Mesothelial cell of epicardium (in vitro differentiated cells): ENCODE data around the gene ZDHHC19. TPM values are rescaled to one million over a fixed set of nuclear protein-coding genes. Genes with fewer than 3 reads are reported as not detected.

Experiments
- DNase-seq, 2 experiments: peaks; one replicate each; pipeline ENCODE4 v3.0.0; 2021; ENCODE audit warnings: low spot score in 2 of 2; ENCODE audit not compliant: unreplicated experiment in 2 of 2
- H3K27ac Mint-ChIP-seq: 2 replicates; pipeline ENCODE4 v1.8.0; 2021; ENCODE audit warnings: mixed read lengths
- H3K27me3 Mint-ChIP-seq: 2 replicates; pipeline ENCODE4 v1.8.0; 2021; ENCODE audit warnings: low read depth, mixed read lengths
- H3K36me3 Mint-ChIP-seq: 2 replicates; pipeline ENCODE4 v1.8.0; 2021; ENCODE audit warnings: mixed read lengths
- H3K4me1 Mint-ChIP-seq: 2 replicates; pipeline ENCODE4 v1.8.0; 2021; ENCODE audit warnings: mixed read lengths
- H3K4me3 Mint-ChIP-seq: 2 replicates; pipeline ENCODE4 v1.8.0; 2021; ENCODE audit warnings: mild to moderate bottlenecking, moderate library complexity, mixed read lengths
- H3K9me3 Mint-ChIP-seq: 2 replicates; pipeline ENCODE4 v1.8.0; 2021; ENCODE audit warnings: mixed read lengths
- CTCF ChIP-seq: fragments of 200-600 bp; sonication (generic); IDR thresholded peaks from one replicate; pipeline ENCODE4 v1.5.0; 2021; ENCODE audit warnings: antibody characterized with exemption; ENCODE audit not compliant: unreplicated experiment
- total RNA-seq: library from RNA; stranded (reverse); gene quantifications from 3 replicates; pipeline ENCODE4 v1.2.1, GENCODE V29; 2021

Gene ZDHHC19, protein sequence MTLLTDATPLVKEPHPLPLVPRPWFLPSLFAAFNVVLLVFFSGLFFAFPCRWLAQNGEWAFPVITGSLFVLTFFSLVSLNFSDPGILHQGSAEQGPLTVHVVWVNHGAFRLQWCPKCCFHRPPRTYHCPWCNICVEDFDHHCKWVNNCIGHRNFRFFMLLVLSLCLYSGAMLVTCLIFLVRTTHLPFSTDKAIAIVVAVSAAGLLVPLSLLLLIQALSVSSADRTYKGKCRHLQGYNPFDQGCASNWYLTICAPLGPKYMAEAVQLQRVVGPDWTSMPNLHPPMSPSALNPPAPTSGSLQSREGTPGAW
- total RNA-seq: 0.31 to 0.34 TPM in 2 of 3 replicates, not detected in the other

GRCh38 chr3:196210673-196211556 lies at the start of gene ZDHHC19:
Gene ZDHHC19, minus strand, starts transcription at chr3:196211400. Its CDS starts 85 bp downstream, at chr3:196211315.
- H3K9me3 Mint-ChIP-seq: no peaks in the 10 kb centered on the region
- peaks cover 14% of the 10 kb centered on the region for H3K27me3 Mint-ChIP-seq
- peaks cover 8% of the 10 kb centered on the region for H3K4me1 Mint-ChIP-seq
- no peak within 1 kb of the TSS for H3K4me3 Mint-ChIP-seq
- H3K36me3 Mint-ChIP-seq: no peaks in the 10 kb centered on the region
- H3K27ac Mint-ChIP-seq: no peak within 1 kb of the TSS
- TF ChIP-seq CTCF: no peak
- no peak for DNase-seq

DNA sequence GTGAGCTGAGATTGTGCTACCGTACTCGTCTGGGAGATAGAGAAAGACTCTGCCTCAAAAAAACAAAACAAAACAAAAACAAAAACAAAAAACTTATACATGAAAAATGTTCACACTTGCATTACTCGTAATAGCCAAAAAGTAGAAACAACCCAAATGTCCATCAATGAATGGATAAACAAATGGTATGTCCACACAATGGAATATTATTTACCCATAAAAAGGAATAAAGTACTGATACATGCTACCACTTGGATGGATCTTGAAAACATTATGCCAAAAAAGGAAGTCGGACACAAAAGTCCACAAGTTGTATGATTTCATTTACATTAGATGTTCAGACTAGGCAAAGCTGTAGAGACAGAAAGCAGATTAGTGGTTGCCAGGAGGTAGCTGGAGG lies 49.6 kb upstream of the ZDHHC19 start:
- Mint-ChIP-seq H3K4me3 (no peak overlapping the region), H3K36me3 (peaks cover 26% of the 10 kb centered on the region), H3K27ac (no peak overlapping the region), H3K27me3 (no peaks in the 10 kb centered on the region), H3K4me1 (no peaks in the 10 kb centered on the region), H3K9me3 (peaks cover 3% of the 10 kb centered on the region)
- no peak for TF ChIP-seq CTCF
- DNase-seq: no peak

- Mint-ChIP-seq H3K4me1 (no peaks in the 10 kb centered on the region), H3K9me3 (peaks cover under 1% of the 10 kb centered on the region), H3K4me3 (no peak overlapping the region), H3K27ac (no peak overlapping the region), H3K27me3 (no peaks in the 10 kb centered on the region), H3K36me3 (peaks cover 16% of the 10 kb centered on the region)
- TF ChIP-seq CTCF: no peak
- no peak for DNase-seq
Observed at GRCh38 chr3:196255776-196256175, 44.6 kb upstream of the ZDHHC19 start.

GRCh38 chr3:196254376-196255283 lies 43.4 kb upstream of the ZDHHC19 start:
- no peak for TF ChIP-seq CTCF
- no peak for DNase-seq
- no peaks in the 10 kb centered on the region for H3K9me3 Mint-ChIP-seq
- H3K27ac Mint-ChIP-seq: no peak overlapping the region
- H3K4me1 Mint-ChIP-seq: no peaks in the 10 kb centered on the region
- H3K4me3 Mint-ChIP-seq: no peak overlapping the region
- H3K36me3 Mint-ChIP-seq: peaks cover 15% of the 10 kb centered on the region
- no peaks in the 10 kb centered on the region for H3K27me3 Mint-ChIP-seq

DNA sequence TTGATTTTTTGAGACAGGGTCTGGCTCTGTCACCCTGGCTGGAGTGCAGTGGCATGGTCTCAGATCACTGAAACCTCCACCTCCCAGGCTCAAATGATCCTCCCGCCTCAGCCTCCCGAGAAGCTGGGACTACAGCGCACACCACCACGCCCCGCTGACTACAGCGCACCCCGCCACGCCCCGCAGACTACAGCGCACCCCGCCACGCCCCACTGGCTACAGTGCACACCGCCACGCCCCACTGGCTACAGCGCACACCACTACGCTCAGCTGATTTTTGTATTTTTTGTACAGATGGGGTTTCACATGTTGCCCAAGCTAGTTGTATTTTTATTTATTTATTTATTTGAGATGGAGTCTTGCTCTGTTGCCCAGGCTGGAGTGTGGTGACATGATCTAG lies 40.7 kb upstream of the ZDHHC19 start:
- Mint-ChIP-seq H3K4me1 (no peaks in the 10 kb centered on the region), H3K27me3 (no peaks in the 10 kb centered on the region), H3K9me3 (no peaks in the 10 kb centered on the region), H3K4me3 (no peak overlapping the region), H3K36me3 (peaks cover 20% of the 10 kb centered on the region), H3K27ac (no peak overlapping the region)
- TF ChIP-seq CTCF: no peak
- DNase-seq: no peak
